ENCODE data around the gene CIDEC.

DNA sequence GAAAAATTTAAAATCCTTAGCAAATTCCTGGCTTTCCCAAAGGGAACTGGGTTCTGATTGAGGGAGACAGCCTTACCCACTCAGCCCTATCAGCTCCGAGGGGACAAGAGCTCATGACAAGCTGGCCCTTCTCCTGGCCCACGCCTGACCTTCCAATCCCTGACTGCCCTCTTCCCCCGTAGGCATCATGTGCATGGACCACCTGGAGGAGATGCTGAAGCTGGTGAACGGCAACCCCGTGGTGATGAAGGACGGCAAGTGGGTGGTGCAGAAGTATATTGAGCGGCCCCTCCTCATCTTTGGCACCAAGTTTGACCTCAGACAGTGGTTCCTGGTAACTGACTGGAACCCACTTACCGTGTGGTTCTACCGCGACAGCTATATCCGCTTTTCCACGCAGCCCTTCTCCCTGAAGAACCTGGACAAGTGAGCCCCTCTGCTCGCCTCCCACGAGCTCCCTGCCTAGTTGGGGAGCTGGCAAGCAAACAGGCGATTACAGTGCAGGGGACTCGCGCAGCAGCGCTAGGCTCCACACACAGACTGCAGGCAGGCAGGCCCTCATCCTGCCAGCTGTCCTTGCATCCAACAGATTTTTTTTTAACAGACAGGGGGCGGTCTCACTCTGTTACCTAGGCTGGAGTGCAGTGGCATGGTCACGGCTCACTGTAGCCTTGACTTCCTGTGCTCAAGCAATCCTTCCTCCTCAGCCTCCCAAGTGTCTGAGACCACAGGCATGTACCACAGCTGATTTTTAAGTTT, 53.1 kb downstream of the CIDEC start:
- TF ChIP-seq, protein P1, sequence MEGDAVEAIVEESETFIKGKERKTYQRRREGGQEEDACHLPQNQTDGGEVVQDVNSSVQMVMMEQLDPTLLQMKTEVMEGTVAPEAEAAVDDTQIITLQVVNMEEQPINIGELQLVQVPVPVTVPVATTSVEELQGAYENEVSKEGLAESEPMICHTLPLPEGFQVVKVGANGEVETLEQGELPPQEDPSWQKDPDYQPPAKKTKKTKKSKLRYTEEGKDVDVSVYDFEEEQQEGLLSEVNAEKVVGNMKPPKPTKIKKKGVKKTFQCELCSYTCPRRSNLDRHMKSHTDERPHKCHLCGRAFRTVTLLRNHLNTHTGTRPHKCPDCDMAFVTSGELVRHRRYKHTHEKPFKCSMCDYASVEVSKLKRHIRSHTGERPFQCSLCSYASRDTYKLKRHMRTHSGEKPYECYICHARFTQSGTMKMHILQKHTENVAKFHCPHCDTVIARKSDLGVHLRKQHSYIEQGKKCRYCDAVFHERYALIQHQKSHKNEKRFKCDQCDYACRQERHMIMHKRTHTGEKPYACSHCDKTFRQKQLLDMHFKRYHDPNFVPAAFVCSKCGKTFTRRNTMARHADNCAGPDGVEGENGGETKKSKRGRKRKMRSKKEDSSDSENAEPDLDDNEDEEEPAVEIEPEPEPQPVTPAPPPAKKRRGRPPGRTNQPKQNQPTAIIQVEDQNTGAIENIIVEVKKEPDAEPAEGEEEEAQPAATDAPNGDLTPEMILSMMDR (conservative IDR thresholded peaks at IDR 0.05), result peak; percentile 56
- TF ChIP-seq EZH2 (IDR thresholded peaks at IDR 0.05; ENCODE audit: low read depth), result no peak

Data from PC-9 (cell line).